GM08714 (cell line): Measurements from ENCODE around the gene TMEM212.
"Not testable (repeated sequence)": the region's sequence is repeated elsewhere in the genome, so short reads cannot be mapped to it uniquely, and the experiment has no call there.

Experiments
- H3K4me3 ChIP-seq: fragments of 200-500 bp; sonication (Bioruptor generic); 2 replicates; pipeline ENCODE4 v1.5.1; 2014; ENCODE audit warnings: mild to moderate bottlenecking, low read length, inconsistent platforms
- ZNF274 ChIP-seq: IDR thresholded peaks from 2 replicates; pipeline ENCODE4 v1.6.1; 2012; ENCODE audit warnings: mild to moderate bottlenecking, low read depth, low read length

Gene TMEM212

DNA sequence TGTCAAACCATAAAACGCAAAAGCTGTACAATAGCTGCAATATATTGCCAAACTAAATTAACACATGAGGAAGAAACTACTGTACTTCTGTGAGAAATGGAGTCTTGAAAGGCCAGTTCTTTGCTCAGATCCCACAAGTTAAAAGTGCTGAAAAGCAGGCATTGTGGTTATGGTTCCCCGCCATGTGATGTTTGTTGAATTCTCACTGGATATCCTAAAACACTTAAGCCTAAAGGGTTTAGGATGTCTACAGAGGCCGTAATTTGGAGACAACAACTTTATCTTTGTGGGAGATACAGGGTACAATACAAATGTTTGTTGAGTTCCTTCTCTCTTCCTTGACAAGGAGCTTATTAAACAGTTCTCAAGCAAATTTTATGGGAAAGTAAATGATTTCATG lies 53.2 kb downstream of the TMEM212 start:
- no peak for TF ChIP-seq ZNF274
- H3K4me3 ChIP-seq: no peak overlapping the region

- H3K4me3 ChIP-seq: no peak overlapping the region
- TF ChIP-seq ZNF274: no peak
Measured at GRCh38 chr3:171898192-171898591, 55.0 kb downstream of the TMEM212 start.

GRCh38 chr3:171900446-171900845 lies 57.3 kb downstream of the TMEM212 start:
- H3K4me3 ChIP-seq: no peak overlapping the region
- no peak for TF ChIP-seq ZNF274

GRCh38 chr3:171901615-171902312 lies 58.6 kb downstream of the TMEM212 start:
- TF ChIP-seq ZNF274: no peak
- H3K4me3 ChIP-seq: no peak overlapping the region

DNA sequence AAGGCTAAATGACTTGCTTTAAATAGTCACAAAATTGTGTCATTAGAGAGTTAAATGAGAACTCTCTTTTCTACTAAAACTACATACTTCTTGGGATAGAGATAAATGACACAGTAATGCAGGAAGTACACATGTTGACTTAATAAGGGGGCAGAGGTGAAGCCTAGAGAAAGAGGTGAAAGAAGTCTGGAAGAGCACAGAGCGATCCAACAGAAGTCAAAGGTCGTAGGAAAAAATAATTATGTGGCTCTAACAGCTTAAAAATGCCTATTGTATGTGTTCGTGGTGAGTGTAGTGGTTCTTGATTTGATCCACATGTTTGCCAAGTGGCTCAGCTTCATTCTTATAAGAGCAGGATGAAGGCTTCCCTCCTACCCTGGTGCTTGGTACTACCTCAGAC lies 61.7 kb downstream of the TMEM212 start:
- no peak for TF ChIP-seq ZNF274
- no peak overlapping the region for H3K4me3 ChIP-seq

DNA sequence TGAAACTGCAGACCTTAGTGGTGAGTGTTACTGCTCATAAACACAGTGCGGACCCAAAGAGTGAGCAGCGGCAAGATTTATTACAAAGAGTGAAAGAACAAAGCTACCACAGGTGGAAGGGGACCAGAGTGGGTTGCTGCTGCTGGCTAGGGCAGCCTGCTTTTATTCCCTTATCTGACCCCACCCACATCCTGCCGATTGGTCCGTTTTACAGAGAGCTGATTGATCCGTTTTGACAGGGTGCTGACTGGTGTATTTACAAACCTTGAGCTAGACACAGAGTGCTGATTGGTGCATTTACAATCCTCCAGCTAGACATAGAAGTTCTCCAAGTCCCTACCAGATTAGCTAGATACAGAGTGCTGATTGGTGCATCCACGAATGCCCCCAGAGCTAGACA lies 63.4 kb downstream of the TMEM212 start:
- H3K4me3 ChIP-seq: not testable (repeated sequence)

- TF ChIP-seq ZNF274: no peak
- H3K4me3 ChIP-seq: no peak overlapping the region
Measured at GRCh38 chr3:171906951-171907676, 64.0 kb downstream of the TMEM212 start.

DNA sequence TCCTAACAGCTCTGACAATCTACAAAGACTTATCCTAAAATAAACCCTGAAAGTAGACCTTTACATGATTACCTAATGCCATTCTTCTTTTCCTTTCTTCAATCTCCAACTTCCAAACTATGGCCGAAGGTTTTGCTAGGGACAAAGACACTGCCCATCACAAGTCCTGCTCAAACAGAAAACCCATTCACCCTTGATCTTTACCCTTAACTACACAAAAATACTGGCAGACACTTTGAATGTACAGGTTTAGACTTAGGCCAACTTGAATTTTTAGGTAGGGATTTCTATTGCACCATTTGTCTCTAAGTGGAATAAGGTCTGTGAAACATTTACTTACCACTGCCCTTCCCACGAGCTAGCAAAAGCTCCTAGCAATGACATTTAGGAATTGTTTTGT lies 64.6 kb downstream of the TMEM212 start:
- no peak for TF ChIP-seq ZNF274
- H3K4me3 ChIP-seq: no peak overlapping the region

GRCh38 chr3:171908731-171909130 lies 65.6 kb downstream of the TMEM212 start:
- no peak for TF ChIP-seq ZNF274
- no peak overlapping the region for H3K4me3 ChIP-seq
